M059J (cell line): Measurements from ENCODE around the gene MYO5B. TPM values are rescaled to one million over a fixed set of nuclear protein-coding genes. Genes with fewer than 3 reads are reported as not detected.
A peak's percentile ranks its signal among the peaks of the same experiment; 100 is the strongest.
"Not testable (repeated sequence)": the region's sequence is repeated elsewhere in the genome, so short reads cannot be mapped to it uniquely, and the experiment has no call there.

Source experiments
- DNase-seq: peaks from one replicate; pipeline ENCODE4 v3.0.0-alpha.2; 2012; ENCODE audit warnings: low read depth
- total RNA-seq: library from RNA; depleted of rRNA; stranded (reverse); fragments of >200 nt; shearing (Covaris generic); gene quantifications from 2 replicates; pipeline ENCODE4 v1.2.3, GENCODE V29; 2014

MYO5B gene
- total RNA-seq, 1 experiment from 2014 or later, result 4.1 TPM

GRCh38 chr18:49922228-49922627 lies 272.7 kb downstream of the MYO5B start:
- DNase-seq, result peak; percentile 24

DNA sequence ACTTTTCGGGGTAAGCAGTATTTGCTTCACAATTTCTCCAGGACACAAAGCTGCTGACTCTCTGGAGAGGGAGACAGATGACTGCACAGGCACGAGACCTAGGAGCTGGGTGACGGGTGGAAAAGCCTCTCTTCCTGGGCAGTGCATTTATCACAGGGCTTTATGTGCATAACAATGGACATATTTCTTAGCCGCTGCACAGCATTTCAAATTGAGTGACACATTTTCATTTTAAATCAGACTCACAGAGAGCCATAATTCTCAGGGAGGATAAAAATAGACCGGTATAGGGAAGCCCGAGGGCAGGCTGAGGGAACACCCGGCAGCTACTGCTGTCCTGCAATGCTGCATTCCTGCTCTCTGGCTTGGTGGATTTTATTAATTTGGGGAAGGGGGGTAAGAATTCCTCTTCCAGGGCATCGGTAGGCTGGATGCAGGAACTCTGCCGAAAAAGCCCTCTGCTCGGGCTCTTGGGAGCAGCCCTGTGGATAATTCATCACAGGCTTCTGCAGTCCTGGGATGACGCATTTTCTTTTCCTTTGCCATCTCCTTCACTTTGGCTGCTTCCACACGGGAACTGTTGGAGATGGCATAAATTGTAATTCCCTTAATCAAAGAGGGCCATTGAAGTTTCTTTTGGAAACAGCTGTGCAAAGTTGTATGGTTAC lies 273.5 kb downstream of the MYO5B start:
- DNase-seq, result peak; percentile 32

- DNase-seq, result peak; percentile 89
These were observed 274.2 kb downstream of the MYO5B start for GRCh38 chr18:49920731-49921130.

- DNase-seq, result no peak
These were observed 277.2 kb downstream of the MYO5B start for GRCh38 chr18:49917742-49918141.

DNA sequence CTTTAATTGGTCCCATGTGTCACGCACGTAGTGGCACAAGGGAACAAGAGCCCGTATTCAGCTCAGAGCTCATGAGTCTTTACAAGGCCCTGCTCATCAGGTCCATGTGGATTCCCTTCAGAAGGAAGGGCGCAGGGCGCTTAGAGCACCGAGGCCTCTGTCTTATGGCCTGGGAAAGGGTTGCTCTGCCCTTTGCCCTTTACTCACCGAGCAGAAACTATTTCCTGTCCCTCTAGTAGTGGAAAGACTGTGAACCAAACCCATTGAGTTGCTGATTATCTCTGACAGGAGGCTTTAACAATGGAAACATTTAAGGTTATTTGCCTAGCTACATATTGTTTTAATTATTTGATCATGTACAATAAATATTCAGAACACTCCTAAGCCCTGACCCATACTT lies 279.6 kb downstream of the MYO5B start:
- DNase-seq, result no peak

DNA sequence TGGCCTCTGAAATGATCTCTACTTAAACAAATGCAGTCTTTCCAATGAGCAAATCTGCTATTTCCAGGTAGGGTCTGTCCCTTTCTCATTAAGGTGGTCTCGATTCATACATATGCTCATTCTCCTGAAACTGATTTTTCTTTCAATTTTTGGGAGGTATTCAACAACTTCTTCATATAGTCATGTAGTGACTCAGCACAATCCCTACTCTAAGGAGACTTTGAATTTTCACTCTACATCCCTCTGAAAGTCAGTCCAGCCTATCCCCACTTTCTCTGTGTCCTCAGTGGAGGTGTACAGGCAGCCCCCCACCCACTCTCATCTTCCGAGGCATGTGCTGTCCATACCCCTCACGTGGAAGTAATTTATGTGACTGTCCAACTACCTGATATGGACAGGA lies 281.7 kb downstream of the MYO5B start:
- no peak for DNase-seq

GRCh38 chr18:49911427-49911826 lies 283.5 kb downstream of the MYO5B start:
- no peak for DNase-seq

DNA sequence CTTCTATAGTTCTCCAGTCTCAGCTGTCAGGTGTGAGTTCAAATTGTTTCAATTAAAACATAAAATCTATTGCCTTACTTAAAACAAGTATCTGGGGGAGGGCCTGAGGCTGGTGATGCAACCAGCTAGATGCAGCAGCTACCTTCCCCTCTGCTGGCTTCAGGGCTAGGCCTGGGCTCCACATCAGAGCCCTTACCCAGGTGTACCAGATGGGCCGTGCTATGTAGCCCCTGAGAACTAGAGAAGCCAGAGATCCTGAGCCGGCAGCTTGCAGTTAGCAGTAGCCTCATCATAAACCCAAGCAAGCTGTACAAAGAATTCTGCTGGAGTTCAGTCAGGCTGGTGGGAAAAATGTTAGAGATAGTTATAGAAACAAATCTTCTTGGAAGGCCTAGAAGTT lies 284.0 kb downstream of the MYO5B start:
- DNase-seq, result no peak

GRCh38 chr18:49910019-49910418 lies 284.9 kb downstream of the MYO5B start:
- no peak for DNase-seq

DNA sequence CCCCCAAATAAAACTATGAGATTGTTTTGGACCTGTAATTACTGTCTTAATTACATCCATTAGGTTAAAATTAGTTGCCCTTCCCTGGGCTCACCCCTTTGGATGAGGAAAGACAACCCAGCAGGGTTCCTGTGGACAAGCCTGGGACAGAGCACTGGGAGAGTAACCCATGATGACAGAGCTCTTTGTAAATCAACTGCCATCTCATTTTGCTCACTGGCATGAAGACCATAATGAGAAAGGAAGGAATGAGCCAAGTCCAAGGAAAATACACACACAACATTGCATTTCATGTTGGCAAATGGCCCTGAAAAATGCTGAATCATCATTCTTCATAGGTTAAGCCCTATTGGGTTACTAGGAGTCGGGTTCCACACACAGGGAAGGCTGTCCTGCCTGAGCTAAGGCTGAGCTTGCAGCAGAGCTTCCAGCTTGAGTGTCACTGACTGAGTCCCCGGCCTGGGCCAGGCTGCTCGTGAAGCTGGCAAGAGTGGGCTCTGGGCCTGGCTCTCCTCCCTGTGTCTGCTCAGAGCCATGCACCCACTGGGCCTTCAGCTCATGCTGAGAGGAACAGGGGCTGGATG lies 287.5 kb downstream of the MYO5B start:
- DNase-seq, result no peak

DNA sequence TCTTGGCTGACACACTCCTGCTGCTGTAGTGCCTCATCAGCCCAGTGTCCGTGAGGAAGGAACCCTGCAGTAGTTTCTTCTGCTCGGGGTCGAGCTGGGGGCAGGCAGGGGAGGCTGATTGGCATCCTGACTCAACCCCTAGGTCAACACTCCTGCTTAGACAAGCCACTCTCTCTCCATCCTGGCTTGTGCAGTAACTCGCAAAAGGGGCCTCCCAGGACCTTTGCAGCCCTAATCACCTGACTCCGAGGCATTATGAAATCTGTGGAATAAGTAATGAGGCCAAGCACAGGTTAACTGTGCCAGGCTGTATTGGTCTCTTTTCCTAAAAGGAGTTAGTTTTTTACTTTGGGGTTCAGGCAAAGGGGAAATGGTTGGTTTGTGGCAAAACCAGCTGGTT lies 289.2 kb downstream of the MYO5B start:
- no peak for DNase-seq

- DNase-seq, result no peak
These were observed 289.9 kb downstream of the MYO5B start for GRCh38 chr18:49904871-49905555.

DNA sequence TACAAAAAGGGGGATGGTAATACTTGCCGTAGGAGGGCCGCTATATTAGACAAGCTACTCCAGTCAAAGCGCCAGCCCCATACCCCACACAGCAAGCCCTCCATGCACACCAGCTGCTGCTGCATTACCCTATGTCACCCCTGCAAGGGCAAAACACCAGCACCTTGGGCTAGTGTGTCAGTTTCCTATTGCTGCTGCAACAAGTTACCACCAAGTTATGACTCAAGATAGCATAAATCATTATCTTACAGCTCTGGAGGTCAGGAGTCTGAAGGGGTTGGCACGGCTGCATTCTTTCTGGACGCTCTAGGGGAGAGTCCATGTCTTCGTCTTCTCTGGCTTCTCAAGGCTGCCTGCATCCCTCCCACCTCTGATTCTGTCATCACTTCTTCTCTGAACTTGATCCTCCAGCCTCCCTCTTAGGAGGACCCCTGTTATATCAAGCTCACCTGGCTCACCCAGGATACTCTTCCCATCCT lies 293.0 kb downstream of the MYO5B start:
- peak; percentile 43 for DNase-seq

DNA sequence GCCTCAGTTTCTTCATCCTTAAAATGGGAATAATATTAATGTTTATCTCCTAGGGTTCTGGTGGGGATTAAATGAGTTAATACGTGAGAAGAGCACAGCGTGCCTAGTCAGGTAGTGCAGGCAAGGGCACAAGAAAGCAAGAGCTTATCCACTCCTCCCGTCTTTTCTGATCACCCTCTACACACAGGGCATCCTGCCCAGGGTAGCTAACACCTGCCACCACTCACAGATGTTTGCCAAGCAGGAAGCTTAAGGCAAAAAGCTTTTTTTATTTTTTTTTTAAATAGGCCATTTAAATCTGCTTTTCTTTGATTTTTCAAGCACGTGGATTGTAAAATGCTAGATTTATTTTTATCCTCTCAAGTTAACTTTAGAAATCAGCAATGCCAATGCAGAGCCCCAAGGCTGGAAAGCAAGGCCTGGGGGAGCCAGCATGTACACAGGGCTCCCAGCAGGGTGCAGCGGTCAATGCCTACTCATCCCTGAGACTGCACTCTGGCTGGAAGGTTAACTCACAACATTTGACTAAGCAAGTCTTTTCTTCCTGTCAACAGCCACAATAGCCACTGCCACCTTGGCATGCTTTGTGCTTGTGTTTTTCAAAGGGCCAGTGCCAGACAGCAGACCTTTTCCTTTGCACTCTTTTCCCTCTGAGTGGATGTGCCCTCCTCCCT lies 295.2 kb downstream of the MYO5B start:
- DNase-seq, result peak; percentile 24

DNA sequence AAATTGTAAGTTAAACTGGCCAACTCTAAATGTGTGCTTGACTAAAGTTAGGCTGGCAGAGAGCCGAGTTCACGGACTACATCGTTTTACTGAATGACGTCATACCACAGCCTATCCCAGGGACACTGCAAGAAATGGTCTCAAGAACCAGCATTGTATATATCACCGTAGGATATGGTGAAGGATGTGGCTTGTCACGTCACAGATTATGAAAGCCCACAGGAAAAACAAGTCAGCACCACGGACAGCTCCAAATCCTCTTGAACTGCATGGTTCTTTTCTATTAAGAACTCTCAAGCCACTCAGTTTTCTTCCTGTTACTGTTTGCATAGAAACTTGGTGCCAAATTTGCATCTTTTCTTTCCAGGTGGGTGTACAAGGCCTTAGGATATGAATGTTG lies 296.5 kb downstream of the MYO5B start:
- DNase-seq, result peak; percentile 72

DNA sequence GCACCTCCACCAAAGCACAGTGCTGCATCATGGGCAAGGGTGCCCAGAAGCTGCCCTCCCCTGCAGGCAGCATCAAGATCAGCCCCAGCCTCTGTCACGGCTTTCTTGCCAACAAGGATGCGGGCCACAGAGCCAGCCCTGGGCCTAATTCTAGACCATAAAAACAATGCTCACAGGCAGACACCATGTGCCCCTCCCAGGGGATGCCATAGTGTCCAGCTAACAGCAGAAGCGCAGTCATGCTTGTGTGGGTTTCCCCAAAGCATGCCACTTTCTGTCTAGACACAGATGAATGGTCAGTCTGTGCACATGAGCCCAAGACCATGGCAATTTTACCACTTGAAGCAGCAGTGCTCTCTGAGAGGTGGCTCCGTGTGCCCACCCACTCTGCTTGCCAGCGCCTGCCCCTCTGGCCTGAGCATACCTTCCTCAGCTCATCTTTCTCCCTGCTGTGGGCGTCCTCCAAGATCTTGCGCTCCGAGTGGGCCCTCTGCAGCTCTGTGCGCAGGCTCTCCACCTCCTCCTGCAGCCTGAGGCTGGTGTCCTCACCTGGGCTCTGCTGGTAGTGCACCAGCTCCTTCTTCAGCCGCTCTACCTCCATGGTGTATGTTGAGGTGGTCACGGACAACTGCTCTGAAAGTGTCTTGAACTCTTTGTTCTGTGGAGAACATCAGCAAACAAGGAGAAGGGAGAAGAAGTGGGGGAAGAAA lies 300.3 kb downstream of the MYO5B start:
- no peak for DNase-seq

DNA sequence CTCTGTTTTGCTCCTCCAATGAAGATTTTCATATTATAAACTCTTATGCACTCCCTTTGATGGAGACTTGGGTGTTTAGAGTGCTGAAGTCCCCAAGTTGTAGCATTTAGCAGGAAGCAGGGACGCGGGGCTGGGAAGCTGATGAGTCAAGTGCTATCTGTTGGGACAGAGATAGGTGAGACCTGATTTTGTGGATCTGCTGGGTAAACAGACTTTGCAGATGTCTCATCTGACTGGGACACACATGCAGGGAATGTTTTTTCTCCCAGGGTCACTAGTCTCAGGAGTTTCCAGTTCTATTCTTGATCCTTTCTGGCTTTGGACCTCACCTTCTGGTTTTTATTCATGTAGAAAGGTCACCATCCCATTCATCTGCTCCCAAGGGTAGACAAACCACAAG lies 301.9 kb downstream of the MYO5B start:
- peak; percentile 8 for DNase-seq

DNA sequence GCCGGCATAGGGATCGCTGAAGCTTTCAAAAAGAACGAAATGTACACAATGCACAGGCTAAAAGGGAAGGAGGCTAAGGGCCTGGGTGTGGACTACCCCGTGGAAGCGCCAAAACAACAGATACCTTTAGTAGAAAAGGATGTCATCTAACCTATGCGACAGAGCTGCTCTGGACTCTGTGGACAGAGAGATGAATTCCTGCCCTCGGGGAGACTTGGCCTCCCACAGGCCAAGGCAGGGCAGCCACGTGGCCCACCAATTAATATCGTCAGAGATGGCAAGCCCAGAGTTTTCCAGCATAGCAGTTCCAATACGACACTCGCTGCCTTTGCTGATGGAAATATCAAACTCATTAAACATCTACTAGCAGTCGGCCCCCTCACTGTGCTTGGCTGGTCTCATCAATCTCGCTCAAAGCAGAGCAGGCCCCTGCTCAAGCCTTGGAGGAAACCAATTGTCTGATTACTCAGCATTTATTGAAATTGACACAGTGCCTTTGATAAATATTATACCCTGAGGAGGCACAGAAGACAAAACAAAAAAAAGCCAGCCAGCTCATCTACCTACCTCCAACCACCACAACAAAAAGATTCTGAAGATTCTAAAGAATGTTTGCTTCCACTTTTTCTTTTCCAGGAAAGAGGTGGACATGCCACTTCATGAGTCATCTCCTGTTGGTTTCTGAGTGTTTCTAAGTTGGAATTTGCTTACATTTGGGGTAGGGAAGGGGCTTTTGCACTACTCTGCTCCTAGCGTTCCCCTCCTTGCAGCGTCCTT lies 302.6 kb downstream of the MYO5B start:
- DNase-seq, result peak; percentile 75

- DNase-seq, result no peak
These were observed 304.9 kb downstream of the MYO5B start for GRCh38 chr18:49890041-49890440.

- DNase-seq, result not testable (repeated sequence)
These were observed 305.4 kb downstream of the MYO5B start for GRCh38 chr18:49889552-49889951.
